NCI-H1417 (cell line): ENCODE measurements around the gene MIGA1.
"Not testable (repeated sequence)": the region's sequence is repeated elsewhere in the genome, so short reads cannot be mapped to it uniquely, and the experiment has no call there.

Experiments
- DNase-seq, 3 experiments: peaks; one replicate each; lab custom pipeline; 2025; lab: John Stamatoyannopoulos, UW

Gene MIGA1

DNA sequence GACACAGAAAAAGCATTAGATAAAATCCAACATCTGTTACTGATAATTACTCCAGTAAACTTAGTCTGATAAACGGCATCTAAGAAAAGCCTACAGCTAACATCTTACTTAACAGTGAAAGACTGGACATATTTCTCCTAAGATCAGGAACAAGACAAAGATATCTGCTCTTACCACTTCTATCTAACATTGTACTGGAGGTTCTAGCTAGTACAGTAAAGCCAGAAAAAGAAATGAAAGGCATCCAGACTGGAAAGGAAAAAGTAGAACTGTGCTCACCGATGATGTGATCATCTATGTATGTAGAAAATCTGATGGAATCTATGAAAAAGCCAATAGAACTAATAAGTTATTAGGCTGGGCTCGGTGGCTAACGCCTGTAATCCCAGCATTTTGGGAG, 130.7 kb downstream of the MIGA1 start:
- DNase-seq: no peak

GRCh38 chr1:77918918-77919317, 139.5 kb downstream of the MIGA1 start:
- DNase-seq: not testable (repeated sequence)

- DNase-seq: no peak
These were observed 146.1 kb downstream of the MIGA1 start for GRCh38 chr1:77925518-77925917.

GRCh38 chr1:77925956-77926355, 146.5 kb downstream of the MIGA1 start:
- DNase-seq: no peak

DNA sequence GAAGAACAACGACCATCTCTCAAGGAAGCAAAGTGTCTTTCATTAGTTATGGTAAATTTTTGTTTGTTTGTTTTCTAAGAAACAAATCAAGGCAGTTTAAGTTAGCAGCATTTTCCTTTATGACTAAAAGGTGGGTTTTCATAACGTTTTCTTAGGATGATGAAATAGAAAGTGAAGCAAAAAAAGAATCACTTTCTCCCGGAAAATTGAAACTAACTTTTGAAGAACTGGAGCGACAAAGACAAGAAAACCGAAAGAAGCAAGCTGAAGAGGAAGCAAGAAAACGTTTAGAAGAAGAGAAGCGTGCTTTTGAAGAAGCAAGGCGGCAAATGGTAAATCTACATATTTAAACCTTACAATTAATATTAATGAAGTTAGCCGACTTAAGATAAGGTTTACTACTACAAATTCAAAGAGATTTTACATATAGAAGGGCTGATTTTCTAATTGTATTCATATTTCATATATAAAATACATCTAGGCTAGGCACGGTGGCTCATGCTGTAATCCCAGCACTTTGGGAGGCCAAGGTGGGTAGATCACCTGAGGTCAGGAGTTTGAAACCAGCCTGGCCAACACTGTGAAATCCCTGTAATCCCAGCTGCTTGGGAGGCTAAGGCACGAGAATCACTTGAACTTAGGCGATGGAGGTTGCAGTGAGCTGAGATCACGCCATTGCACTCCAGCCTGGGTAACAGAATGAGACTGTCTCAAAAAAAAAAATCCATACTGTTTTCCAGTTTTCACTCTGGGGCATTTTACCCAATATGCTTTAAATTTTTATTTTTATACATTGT, 147.3 kb downstream of the MIGA1 start:
- DNase-seq: no peak

DNA sequence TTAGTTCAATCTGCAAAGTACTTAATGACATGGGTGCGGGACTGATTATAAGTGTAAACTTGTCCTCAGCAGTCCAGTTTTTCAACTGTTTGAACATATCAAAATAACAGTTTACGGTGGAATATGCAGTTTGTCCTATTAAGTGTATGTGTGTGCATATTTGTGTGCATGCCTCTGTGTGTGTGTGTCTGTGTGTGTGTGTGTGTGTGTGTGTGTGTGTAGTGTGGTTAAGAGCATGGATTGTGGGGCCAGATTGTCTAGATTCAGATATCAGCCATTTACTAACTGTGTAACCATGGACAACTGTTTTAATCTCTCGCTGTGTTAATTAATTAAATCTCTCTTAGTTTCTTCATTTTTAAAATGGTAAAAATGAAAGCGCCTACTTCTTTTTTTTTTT, 148.0 kb downstream of the MIGA1 start:
- DNase-seq: no peak
